ENCODE data around the gene GRB2.

DNA sequence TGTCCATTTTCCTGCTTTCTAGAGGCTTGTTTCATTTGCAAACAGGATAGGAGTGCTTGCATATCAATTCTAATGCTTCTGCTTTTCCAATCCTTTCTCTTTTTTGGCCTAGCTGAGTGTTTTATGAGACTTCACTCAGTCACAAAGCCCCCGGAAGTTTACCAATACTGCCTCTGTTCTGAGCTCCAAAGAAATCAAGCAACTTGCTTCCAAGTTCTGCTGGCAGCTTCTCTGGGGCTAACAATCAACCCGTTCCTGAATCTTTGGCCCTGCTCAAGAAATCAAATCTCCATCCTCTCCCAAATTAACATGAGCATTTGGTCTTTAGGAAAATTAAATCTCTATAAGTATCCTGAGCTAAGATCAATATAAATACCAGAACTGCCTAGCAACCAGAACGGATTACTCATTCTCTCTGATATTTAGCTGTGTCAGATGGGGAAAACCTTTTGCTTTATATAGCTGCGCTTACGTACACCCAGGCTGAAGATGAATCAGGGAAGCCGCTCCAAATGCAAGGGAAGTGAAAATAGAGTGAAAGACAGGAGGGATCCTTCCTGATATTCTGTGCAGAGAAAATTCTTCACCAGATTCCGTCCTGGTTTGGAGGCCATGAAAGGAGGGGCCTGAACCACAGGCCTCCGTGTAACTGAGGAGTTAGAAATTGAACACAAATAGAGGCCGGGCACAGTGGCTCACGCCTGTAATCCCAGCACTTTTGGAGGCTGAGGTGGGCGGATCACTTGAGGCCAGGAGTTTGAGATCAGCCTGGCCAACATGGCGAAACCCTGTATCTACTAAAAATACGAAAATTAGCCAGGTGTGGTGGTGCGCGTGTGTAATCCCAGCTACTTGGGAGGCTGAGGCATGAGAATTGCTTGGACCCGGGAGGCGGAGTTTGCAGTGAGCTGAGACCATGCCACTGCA, 23.3 kb upstream of the GRB2 start:
- TF ChIP-seq, protein P1, sequence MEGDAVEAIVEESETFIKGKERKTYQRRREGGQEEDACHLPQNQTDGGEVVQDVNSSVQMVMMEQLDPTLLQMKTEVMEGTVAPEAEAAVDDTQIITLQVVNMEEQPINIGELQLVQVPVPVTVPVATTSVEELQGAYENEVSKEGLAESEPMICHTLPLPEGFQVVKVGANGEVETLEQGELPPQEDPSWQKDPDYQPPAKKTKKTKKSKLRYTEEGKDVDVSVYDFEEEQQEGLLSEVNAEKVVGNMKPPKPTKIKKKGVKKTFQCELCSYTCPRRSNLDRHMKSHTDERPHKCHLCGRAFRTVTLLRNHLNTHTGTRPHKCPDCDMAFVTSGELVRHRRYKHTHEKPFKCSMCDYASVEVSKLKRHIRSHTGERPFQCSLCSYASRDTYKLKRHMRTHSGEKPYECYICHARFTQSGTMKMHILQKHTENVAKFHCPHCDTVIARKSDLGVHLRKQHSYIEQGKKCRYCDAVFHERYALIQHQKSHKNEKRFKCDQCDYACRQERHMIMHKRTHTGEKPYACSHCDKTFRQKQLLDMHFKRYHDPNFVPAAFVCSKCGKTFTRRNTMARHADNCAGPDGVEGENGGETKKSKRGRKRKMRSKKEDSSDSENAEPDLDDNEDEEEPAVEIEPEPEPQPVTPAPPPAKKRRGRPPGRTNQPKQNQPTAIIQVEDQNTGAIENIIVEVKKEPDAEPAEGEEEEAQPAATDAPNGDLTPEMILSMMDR (IDR thresholded peaks at IDR 0.05) = no peak
- TF ChIP-seq POLR2A (IDR thresholded peaks at IDR 0.05) = no peak
